ENCODE measurements around the gene LHFPL6. TPM values are rescaled to one million over a fixed set of nuclear protein-coding genes. Genes with fewer than 3 reads are reported as not detected.
"Not testable (repeated sequence)": the region's sequence is repeated elsewhere in the genome, so short reads cannot be mapped to it uniquely, and the experiment has no call there.

LHFPL6 gene
- total RNA-seq, 1 donor from 2014 or later = 31.7 TPM

DNA sequence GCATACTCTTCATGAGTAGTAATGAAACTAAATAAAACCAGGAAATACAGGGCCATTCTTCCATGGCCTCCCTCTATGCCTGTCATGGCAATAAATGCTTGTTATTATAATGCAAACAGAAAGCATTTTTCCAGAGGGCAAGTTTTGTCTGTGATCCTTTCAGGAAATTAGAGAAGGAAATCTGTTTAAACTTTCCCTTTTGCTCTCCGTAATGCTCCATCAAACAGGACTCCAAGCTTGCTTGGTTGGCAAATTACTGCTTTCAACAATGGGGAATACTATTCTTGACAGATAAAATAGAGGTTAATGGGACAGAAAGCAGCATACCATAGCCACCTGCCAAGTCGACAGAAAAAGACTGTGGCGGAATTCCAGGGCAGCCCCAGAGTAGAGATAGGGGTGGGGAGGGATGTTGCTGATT lies 252.5 kb downstream of the LHFPL6 start:
- Mint-ChIP-seq H3K27me3 (peaks cover 6% of the 10 kb centered on the region), H3K9me3 (no peaks in the 10 kb centered on the region), H3K36me3 (no peaks in the 10 kb centered on the region), H3K4me1 (ENCODE audit: unreplicated experiment) (peaks cover 25% of the 10 kb centered on the region), H3K4me3 (no peak overlapping the region), H3K27ac (no peak overlapping the region)
- TF ChIP-seq, protein P1, sequence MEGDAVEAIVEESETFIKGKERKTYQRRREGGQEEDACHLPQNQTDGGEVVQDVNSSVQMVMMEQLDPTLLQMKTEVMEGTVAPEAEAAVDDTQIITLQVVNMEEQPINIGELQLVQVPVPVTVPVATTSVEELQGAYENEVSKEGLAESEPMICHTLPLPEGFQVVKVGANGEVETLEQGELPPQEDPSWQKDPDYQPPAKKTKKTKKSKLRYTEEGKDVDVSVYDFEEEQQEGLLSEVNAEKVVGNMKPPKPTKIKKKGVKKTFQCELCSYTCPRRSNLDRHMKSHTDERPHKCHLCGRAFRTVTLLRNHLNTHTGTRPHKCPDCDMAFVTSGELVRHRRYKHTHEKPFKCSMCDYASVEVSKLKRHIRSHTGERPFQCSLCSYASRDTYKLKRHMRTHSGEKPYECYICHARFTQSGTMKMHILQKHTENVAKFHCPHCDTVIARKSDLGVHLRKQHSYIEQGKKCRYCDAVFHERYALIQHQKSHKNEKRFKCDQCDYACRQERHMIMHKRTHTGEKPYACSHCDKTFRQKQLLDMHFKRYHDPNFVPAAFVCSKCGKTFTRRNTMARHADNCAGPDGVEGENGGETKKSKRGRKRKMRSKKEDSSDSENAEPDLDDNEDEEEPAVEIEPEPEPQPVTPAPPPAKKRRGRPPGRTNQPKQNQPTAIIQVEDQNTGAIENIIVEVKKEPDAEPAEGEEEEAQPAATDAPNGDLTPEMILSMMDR (conservative IDR thresholded peaks at IDR 0.05) = no peak
- DNase-seq (ENCODE audit: extremely low spot score, unreplicated experiment) = no peak

DNA sequence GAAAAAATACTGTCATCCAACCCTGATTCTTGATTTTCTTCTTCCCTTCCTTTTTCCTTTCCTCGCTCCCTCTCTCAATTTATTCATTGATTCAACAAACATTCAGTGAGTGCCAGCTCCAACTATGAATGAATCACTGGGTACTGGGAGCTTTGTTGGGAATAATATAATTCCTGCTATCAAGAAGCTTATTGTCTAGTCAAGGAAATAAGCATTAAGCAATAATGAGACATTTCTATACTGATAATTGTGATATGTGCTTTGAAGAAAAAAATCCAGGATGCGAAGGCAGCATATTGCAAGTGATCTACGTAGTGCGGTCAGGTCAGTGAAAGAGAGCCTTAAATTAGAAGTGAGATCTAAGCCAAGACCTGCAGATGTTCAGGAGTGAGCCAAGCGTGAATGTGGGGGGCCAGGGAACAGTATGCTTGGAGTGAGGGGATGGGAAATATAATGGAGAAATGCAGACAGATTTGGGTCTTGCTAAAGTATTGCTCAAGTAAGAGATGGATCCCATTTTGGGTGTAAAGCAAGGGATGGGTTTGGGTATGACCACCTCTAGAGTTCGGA lies 253.5 kb downstream of the LHFPL6 start:
- Mint-ChIP-seq H3K27me3 (peaks cover 6% of the 10 kb centered on the region), H3K4me1 (ENCODE audit: unreplicated experiment) (peaks cover 25% of the 10 kb centered on the region), H3K36me3 (no peaks in the 10 kb centered on the region), H3K4me3 (no peak overlapping the region), H3K9me3 (no peaks in the 10 kb centered on the region), H3K27ac (no peak overlapping the region)
- TF ChIP-seq, protein P1 (conservative IDR thresholded peaks at IDR 0.05) = no peak
- DNase-seq (ENCODE audit: extremely low spot score, unreplicated experiment) = no peak

DNA sequence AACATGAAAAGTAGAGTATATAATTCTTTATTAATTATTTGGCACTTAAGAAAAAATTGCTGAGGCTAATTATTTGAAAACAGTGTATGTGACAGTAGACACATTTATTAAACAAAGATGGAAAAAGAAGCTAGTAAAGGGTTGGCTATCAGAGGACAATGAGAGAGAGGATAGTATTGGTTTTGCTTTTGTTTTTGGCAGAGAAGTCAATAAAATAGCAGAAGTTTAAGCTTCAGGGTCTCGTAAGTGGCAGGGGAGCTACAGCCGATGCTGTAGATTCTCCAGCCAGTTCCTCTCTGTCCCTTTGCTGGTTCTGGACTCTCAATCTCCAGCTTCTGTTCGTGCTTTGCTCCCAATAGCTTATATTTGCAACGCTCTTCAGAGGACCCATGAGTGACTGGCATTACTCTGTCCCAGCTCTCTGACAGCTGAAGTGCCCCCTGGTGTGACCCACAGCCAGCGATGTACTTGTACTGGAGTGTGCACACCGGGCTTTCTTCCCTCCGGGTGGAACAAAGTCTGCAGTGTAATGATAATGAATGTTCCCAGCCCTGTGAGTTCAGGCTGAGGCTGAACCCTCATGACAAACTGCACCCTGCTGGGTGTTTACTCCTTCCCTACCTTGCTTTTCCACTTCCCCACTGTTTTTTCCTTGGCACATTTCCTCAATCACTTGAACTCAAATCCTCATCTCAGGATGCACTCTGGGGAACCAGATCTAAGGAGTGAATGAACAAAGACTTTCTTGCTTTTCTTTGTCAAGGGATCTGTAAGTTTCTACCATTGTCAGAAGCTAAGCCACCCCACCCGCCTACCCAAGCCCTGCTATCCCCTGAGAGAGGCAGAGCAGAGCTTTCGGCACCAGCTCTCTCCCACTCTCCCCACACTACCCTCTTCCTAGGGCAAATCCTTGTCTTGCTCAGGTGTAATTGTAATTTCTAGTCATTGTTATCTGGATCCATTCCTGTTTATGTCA lies 254.8 kb downstream of the LHFPL6 start:
- Mint-ChIP-seq H3K36me3 (peaks cover 7% of the 10 kb centered on the region), H3K27ac (no peak overlapping the region), H3K27me3 (peaks cover 6% of the 10 kb centered on the region), H3K4me1 (ENCODE audit: unreplicated experiment) (peaks cover 25% of the 10 kb centered on the region), H3K9me3 (no peaks in the 10 kb centered on the region), H3K4me3 (peak overlapping the region; percentile 10)
- DNase-seq (ENCODE audit: extremely low spot score, unreplicated experiment) = no peak
- TF ChIP-seq, protein P1 (conservative IDR thresholded peaks at IDR 0.05) = no peak

DNA sequence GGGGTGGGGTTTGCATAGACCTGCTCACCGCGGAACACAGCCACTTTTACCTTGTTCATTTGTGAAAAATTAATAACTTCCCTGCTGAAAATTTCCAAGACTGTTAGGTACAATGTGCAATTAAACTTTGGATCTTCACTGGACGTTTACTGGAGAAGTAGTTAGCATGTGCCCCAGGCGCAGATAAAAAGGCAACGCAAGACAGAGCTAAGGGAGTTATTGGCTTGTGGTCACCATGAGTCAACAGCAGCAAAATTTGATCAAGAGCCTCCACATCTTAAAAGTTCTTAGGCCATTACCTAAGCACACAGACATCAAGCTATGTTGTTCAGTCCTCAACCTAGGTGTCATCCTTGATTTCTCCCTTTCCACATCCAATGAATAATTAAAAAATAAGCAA lies 257.0 kb downstream of the LHFPL6 start:
- Mint-ChIP-seq H3K27ac (no peak overlapping the region), H3K4me3 (no peak overlapping the region), H3K27me3 (peaks cover 6% of the 10 kb centered on the region), H3K36me3 (peaks cover 7% of the 10 kb centered on the region), H3K9me3 (no peaks in the 10 kb centered on the region), H3K4me1 (ENCODE audit: unreplicated experiment) (peaks cover 23% of the 10 kb centered on the region)
- DNase-seq (ENCODE audit: extremely low spot score, unreplicated experiment) = no peak
- TF ChIP-seq, protein P1 (conservative IDR thresholded peaks at IDR 0.05) = no peak

DNA sequence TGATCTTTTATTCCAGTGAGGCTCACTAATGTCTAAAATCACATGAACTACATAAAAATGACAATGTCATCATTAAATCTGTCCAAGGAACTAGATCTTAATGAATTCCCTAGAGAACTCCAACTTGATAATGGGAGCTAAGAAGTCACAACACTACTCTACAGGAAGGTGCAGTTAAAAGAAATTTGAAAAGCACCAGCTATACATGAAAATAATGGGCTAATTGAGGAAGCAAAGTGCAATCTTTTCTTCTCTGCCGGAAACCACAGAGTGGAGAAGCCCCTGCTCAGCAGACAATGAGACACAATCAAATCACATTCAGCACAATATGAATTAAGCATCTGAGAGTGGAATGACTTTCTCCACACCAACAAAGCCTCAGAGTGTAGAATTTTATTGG lies 261.7 kb downstream of the LHFPL6 start:
- Mint-ChIP-seq H3K36me3 (peaks cover 10% of the 10 kb centered on the region), H3K27ac (no peak overlapping the region), H3K9me3 (no peaks in the 10 kb centered on the region), H3K27me3 (no peaks in the 10 kb centered on the region), H3K4me1 (ENCODE audit: unreplicated experiment) (no peaks in the 10 kb centered on the region), H3K4me3 (no peak overlapping the region)
- TF ChIP-seq, protein P1 (conservative IDR thresholded peaks at IDR 0.05) = no peak
- DNase-seq (ENCODE audit: extremely low spot score, unreplicated experiment) = no peak

DNA sequence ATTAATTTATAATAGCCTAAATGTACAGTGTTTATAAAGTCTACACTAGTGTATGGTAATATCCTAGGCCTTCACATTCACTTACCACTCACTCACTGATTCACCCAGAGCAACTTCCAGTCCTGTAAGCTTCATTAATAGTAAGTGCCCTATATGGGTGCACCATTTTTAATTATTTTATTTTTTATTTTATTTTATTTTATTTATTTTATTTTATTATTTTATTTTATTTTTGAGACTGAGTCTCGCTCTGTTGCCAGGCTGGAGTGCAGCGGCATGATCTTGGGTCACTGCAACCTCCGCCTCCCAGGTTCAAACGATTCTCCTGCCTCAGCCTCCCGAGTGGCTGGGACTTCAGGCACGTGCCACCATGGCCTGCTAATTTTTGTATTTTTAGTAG lies 264.9 kb downstream of the LHFPL6 start:
- not testable (repeated sequence) for H3K4me1 Mint-ChIP-seq (ENCODE audit: unreplicated experiment); H3K9me3 Mint-ChIP-seq; H3K36me3 Mint-ChIP-seq; H3K27ac Mint-ChIP-seq; H3K4me3 Mint-ChIP-seq; DNase-seq (ENCODE audit: extremely low spot score, unreplicated experiment); H3K27me3 Mint-ChIP-seq

All from type B pancreatic cell (in vitro differentiated cells).